Caco-2 (cell line): ENCODE measurements around the gene SUN1. TPM values are rescaled to one million over a fixed set of nuclear protein-coding genes. Genes with fewer than 3 reads are reported as not detected.

ENCODE experiments used
- BruUV-seq: library from RNA; stranded (reverse); fragments of 400-500 nt; replicated peaks from 2 replicates; lab custom pipeline; 2021; lab: Mats Ljungman, UMichigan
- CTCF ChIA-PET: fragments of 300-600 bp; sonication (Branson Sonifier 250); formaldehyde crosslinking; loops from one replicate; lab custom pipeline; 2022; ENCODE audit warnings: antibody characterized with exemption; lab: Charles Lee
- POLR2A ChIA-PET: fragments of 300-600 bp; sonication (Branson Sonifier 250); formaldehyde crosslinking; loops from one replicate; lab custom pipeline; 2022; ENCODE audit warnings: antibody characterized with exemption; lab: Charles Lee
- DNase-seq, 2 experiments: peaks; one replicate each; pipeline versions ENCODE4 v3.0.0 to v3.0.0-alpha.2; 2020 to 2022
- H3K27me3 ChIP-seq: replicated peaks from 2 replicates; pipeline ENCODE4 v1.6.0; 2011; ENCODE audit warnings: low read length; ENCODE audit not compliant: control insufficient read depth, insufficient read depth
- H3K36me3 ChIP-seq: 2 replicates; pipeline ENCODE4 v1.5.1; 2011; ENCODE audit warnings: low read length; ENCODE audit not compliant: control insufficient read depth, insufficient read depth
- H3K4me1 ChIP-seq: fragments of 250-450 bp; sonication (Bioruptor Pico); 2 replicates; pipeline ENCODE4 v1.5.1; 2020; ENCODE audit warnings: mild to moderate bottlenecking
- H3K4me3 ChIP-seq: 2 replicates; pipeline ENCODE4 v1.5.1; 2011; ENCODE audit warnings: low read depth, mild to moderate bottlenecking, control low read depth, low read length
- H3K9me3 ChIP-seq: fragments of 250-450 bp; sonication (Bioruptor Pico); 2 replicates; pipeline ENCODE4 v1.5.1; 2020; ENCODE audit warnings: mild to moderate bottlenecking, moderate library complexity
- H3K27ac Mint-ChIP-seq: one replicate; pipeline ENCODE4 v1.8.0; 2022; ENCODE audit warnings: mixed read lengths; ENCODE audit not compliant: unreplicated experiment
- H3K27me3 Mint-ChIP-seq: one replicate; pipeline ENCODE4 v1.8.0; 2022; ENCODE audit warnings: mixed read lengths; ENCODE audit not compliant: insufficient read depth, unreplicated experiment
- H3K36me3 Mint-ChIP-seq: one replicate; pipeline ENCODE4 v1.8.0; 2022; ENCODE audit warnings: mild to moderate bottlenecking, mixed read lengths; ENCODE audit not compliant: insufficient read depth, unreplicated experiment
- H3K4me1 Mint-ChIP-seq: one replicate; pipeline ENCODE4 v1.8.0; 2022; ENCODE audit warnings: low read depth, mixed read lengths; ENCODE audit not compliant: unreplicated experiment
- H3K4me3 Mint-ChIP-seq: one replicate; pipeline ENCODE4 v1.8.0; 2022; ENCODE audit warnings: mild to moderate bottlenecking, moderate library complexity, mixed read lengths; ENCODE audit not compliant: unreplicated experiment
- H3K9me3 Mint-ChIP-seq: one replicate; pipeline ENCODE4 v1.8.0; 2022; ENCODE audit warnings: mixed read lengths; ENCODE audit not compliant: unreplicated experiment
- CTCF ChIP-seq, 2 experiments: fragments of 200-600 bp in 1 of 2; IDR thresholded peaks; 1 replicate in 1 of 2; 2 replicates in 1 of 2; pipeline versions ENCODE4 v1.5.1 to v1.8.0; 2011 to 2022; ENCODE audit warnings: antibody characterized with exemption in 1 of 2, control low read depth in 1 of 2, inconsistent platforms in 1 of 2, low read depth in 1 of 2, low read length in 1 of 2, mild to moderate bottlenecking in 1 of 2, moderate library complexity in 1 of 2; ENCODE audit not compliant: insufficient read depth in 1 of 2, severe bottlenecking in 1 of 2, unreplicated experiment in 1 of 2
- intact Hi-C: fragments of 100-400 bp; cut with micrococcal nuclease; formaldehyde crosslinking; loops from one replicate; pipeline ENCODE4 v1.10.0; 2022; ENCODE audit not compliant: unreplicated experiment
- total RNA-seq: library from RNA; stranded (reverse); gene quantifications from 2 replicates; pipeline ENCODE4 v1.2.3, GENCODE V29; 2022

The SUN1 gene
- total RNA-seq, 1 experiment from 2014 or later: 146 TPM

GRCh38 chr7:834277-834676 is 2.0 kb downstream of the SUN1 start:
- H3K27ac Mint-ChIP-seq: no peak overlapping the region
- POLR2A ChIA-PET: no interaction called here
- intact Hi-C loops: no loop called here
- H3K36me3 Mint-ChIP-seq: peaks cover 74% of the 10 kb centered on the region
- CTCF ChIA-PET: no interaction called here
- no peaks in the 10 kb centered on the region for H3K9me3 Mint-ChIP-seq
- no peaks in the 10 kb centered on the region for H3K9me3 ChIP-seq
- no peak for DNase-seq
- BruUV-seq: no TSS peak
- no peaks in the 10 kb centered on the region for H3K27me3 Mint-ChIP-seq
- peaks cover 5% of the 10 kb centered on the region; the same call in 1 of the 2 replicates for H3K36me3 ChIP-seq
- H3K4me1 Mint-ChIP-seq: peaks cover 23% of the 10 kb centered on the region
- H3K4me3 ChIP-seq: no peak overlapping the region
- TF ChIP-seq CTCF (IDR thresholded peaks at IDR 0.05; ENCODE audit: insufficient read depth in 1 of 2, low read depth in 1 of 2, low read length in 1 of 2, severe bottlenecking in 1 of 2, unreplicated experiment in 1 of 2): no peak
- H3K4me3 Mint-ChIP-seq: no peak overlapping the region
- no peaks in the 10 kb centered on the region for H3K27me3 ChIP-seq
- peaks cover 21% of the 10 kb centered on the region for H3K4me1 ChIP-seq

GRCh38 chr7:835021-835420 is 2.7 kb downstream of the SUN1 start:
- ChIA-PET POLR2A (no interaction called here), CTCF (no interaction called here)
- no peak overlapping the region for H3K4me3 ChIP-seq
- DNase-seq: no peak
- H3K9me3 Mint-ChIP-seq: no peaks in the 10 kb centered on the region
- peaks cover 82% of the 10 kb centered on the region for H3K36me3 Mint-ChIP-seq
- H3K36me3 ChIP-seq: peaks cover 5% of the 10 kb centered on the region; the same call in 1 of the 2 replicates
- no TSS peak for BruUV-seq
- H3K9me3 ChIP-seq: no peaks in the 10 kb centered on the region
- H3K4me3 Mint-ChIP-seq: no peak overlapping the region
- no peak overlapping the region for H3K27ac Mint-ChIP-seq
- intact Hi-C loops: loop anchor here (5.0 kb wide), 1 partner anchor 48 kb away; no protein-coding TSS in a partner anchor
- peaks cover 23% of the 10 kb centered on the region for H3K4me1 Mint-ChIP-seq
- H3K27me3 Mint-ChIP-seq: no peaks in the 10 kb centered on the region
- H3K4me1 ChIP-seq: peaks cover 21% of the 10 kb centered on the region
- no peaks in the 10 kb centered on the region for H3K27me3 ChIP-seq
- no peak for TF ChIP-seq CTCF (IDR thresholded peaks at IDR 0.05; ENCODE audit: insufficient read depth in 1 of 2, low read depth in 1 of 2, low read length in 1 of 2, severe bottlenecking in 1 of 2, unreplicated experiment in 1 of 2)

- no peaks in the 10 kb centered on the region for H3K27me3 Mint-ChIP-seq
- no TSS peak for BruUV-seq
- no peak overlapping the region for H3K4me3 Mint-ChIP-seq
- no peak overlapping the region for H3K27ac Mint-ChIP-seq
- intact Hi-C loops: loop anchor here (1.0 to 5.0 kb wide), 2 partner anchors 38 to 48 kb away; no protein-coding TSS in a partner anchor
- Histone ChIP-seq H3K4me1 (peaks cover 19% of the 10 kb centered on the region), H3K27me3 (no peaks in the 10 kb centered on the region), H3K4me3 (no peak overlapping the region), H3K36me3 (peaks cover 5% of the 10 kb centered on the region; the same call in 1 of the 2 replicates), H3K9me3 (no peaks in the 10 kb centered on the region)
- POLR2A ChIA-PET: interaction anchor here (1.5 kb wide), 1 partner anchor 38 kb away, joined by 4 read pairs; no protein-coding TSS in a partner anchor
- DNase-seq: no peak
- peaks cover 17% of the 10 kb centered on the region for H3K4me1 Mint-ChIP-seq
- no peak for TF ChIP-seq CTCF (IDR thresholded peaks at IDR 0.05; ENCODE audit: insufficient read depth in 1 of 2, low read depth in 1 of 2, low read length in 1 of 2, severe bottlenecking in 1 of 2, unreplicated experiment in 1 of 2)
- CTCF ChIA-PET: interaction anchor here (0.5 to 1.9 kb wide), 8 partner anchors 18 to 510 kb away, joined by 3 to 58 read pairs (median 7); no protein-coding TSS in a partner anchor
- H3K9me3 Mint-ChIP-seq: no peaks in the 10 kb centered on the region
- peaks cover 86% of the 10 kb centered on the region for H3K36me3 Mint-ChIP-seq
These were observed 3.5 kb downstream of the SUN1 start for GRCh38 chr7:835485-836401.
